ENCODE results near the gene DRAM2. TPM values are rescaled to one million over a fixed set of nuclear protein-coding genes. Genes with fewer than 3 reads are reported as not detected.

DRAM2 gene
- polyA plus RNA-seq, 1 experiment: 58.8 TPM

DNA sequence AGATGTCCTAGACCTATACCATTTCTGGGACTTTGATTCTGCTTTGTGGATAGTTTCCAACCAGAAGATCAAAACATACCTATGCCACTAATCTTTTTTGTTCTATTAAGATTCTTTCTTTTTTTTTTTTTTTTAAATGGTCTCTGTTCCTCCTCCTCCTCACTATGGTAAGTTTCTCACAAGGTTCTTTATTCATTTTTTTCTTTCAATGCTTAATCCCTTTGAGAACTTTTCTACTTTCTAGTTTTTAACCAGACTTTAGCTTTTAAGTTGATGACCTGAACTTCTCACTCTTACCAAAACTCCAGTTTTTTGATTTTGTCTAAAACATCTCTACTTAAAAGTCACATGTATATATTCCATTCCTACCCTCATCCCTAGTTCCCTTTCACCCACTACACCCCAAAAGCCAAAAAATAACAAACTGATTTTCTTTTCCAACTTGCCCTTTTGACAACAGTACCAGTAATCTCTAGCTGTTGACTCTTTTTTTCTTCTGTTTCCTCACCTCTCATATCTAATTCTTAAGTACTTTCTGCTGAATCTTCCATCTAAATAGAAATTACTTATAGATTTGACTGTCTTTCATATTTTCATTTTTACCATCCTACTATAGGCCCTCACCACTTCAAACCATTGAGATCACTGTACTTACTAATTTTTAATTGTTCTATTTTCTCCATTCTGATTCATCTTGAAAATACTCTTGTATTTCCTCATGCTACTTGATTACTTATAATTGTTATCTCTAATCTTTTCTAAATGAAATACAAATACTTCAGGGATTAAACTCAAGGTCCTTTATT is 6.3 kb upstream of the DRAM2 start:
- ChIA-PET CTCF (no interaction called here), POLR2A (no interaction called here)
- TF ChIP-seq, protein P1, sequence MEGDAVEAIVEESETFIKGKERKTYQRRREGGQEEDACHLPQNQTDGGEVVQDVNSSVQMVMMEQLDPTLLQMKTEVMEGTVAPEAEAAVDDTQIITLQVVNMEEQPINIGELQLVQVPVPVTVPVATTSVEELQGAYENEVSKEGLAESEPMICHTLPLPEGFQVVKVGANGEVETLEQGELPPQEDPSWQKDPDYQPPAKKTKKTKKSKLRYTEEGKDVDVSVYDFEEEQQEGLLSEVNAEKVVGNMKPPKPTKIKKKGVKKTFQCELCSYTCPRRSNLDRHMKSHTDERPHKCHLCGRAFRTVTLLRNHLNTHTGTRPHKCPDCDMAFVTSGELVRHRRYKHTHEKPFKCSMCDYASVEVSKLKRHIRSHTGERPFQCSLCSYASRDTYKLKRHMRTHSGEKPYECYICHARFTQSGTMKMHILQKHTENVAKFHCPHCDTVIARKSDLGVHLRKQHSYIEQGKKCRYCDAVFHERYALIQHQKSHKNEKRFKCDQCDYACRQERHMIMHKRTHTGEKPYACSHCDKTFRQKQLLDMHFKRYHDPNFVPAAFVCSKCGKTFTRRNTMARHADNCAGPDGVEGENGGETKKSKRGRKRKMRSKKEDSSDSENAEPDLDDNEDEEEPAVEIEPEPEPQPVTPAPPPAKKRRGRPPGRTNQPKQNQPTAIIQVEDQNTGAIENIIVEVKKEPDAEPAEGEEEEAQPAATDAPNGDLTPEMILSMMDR (IDR thresholded peaks at IDR 0.05; ENCODE audit: insufficient read depth, low read depth, low read length): no peak
- H3K4me3 ChIP-seq (ENCODE audit: low read depth, low read length): no peak overlapping the region
- no peaks in the 10 kb centered on the region for H3K27me3 ChIP-seq (ENCODE audit: control insufficient read depth, insufficient read depth, low read length)
- H3K36me3 ChIP-seq (ENCODE audit: control insufficient read depth, insufficient read depth, low read length): peaks cover 1% of the 10 kb centered on the region; the same call in 1 of the 2 replicates
- no peak for DNase-seq (ENCODE audit: low read depth)

DNA sequence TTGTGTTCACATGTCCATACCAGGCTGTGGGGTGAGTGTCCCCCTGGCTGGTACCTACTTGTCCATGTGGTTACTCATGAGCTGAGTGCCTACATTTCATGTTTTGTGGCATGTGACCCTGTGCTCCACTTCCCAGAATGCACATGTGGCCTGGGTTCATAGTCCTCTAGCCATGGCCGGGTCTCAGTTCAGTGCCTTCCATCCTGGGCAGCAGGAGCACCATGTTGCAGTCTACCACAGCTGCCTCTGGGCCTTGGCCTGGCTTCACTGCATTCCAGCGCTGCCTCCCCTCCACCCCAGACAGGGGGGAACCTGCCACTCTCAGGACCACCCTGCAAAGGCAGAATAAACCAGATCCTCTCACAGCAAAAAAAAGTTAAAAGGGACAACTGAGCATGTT is 5.6 kb upstream of the DRAM2 start:
- TF ChIP-seq, protein P1 (IDR thresholded peaks at IDR 0.05; ENCODE audit: insufficient read depth, low read depth, low read length): no peak
- ChIA-PET CTCF (no interaction called here), POLR2A (no interaction called here)

DNA sequence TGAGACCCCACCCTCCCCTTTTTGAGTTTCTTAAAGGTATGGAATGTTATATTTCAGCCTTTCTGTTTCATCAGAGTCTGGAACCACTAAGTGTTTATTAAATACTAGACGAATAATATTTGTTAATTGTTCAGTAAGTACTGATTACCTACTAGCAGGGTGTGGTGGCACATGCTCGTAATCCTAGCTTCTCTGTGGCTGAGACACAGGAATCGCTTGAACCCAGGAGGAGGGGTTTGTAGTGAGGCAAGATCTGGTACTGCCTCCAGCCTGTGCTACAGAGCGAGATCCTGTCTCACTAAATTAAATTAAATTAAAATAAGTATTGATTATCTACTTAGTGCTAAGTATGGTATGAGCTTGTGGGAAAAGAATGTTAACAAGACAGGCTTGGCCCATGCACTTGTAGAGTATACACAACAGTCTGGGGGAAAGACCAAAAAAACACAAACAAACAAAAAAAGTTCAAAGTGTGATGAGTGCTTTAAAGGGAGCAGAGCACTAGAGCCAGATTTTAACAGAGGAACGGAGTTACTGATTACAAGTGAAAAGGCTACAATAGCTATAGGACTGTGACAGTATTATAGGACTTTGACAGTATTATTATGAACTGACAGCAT is 2.6 kb upstream of the DRAM2 start:
- TF ChIP-seq, protein P1 (IDR thresholded peaks at IDR 0.05; ENCODE audit: insufficient read depth, low read depth, low read length): no peak
- CTCF ChIA-PET: interaction anchor here (0.9 to 1.4 kb wide), 3 partner anchors 11 to 111 kb away, joined by 3 read pairs; no protein-coding TSS in a partner anchor
- no peak for DNase-seq (ENCODE audit: low read depth)
- H3K4me3 ChIP-seq (ENCODE audit: low read depth, low read length): no peak overlapping the region
- POLR2A ChIA-PET: no interaction called here
- H3K27me3 ChIP-seq (ENCODE audit: control insufficient read depth, insufficient read depth, low read length): no peaks in the 10 kb centered on the region
- no peaks in the 10 kb centered on the region; the same call in 1 of the 2 replicates for H3K36me3 ChIP-seq (ENCODE audit: control insufficient read depth, insufficient read depth, low read length)

More for the DNA sequence above, 5.6 kb upstream of the DRAM2 start:
- DNase-seq (ENCODE audit: low read depth): no peak
- Histone ChIP-seq H3K36me3 (ENCODE audit: control insufficient read depth, insufficient read depth, low read length) (peaks cover 1% of the 10 kb centered on the region; the same call in 1 of the 2 replicates), H3K27me3 (ENCODE audit: control insufficient read depth, insufficient read depth, low read length) (no peaks in the 10 kb centered on the region), H3K4me3 (ENCODE audit: low read depth, low read length) (no peak overlapping the region)

DNA sequence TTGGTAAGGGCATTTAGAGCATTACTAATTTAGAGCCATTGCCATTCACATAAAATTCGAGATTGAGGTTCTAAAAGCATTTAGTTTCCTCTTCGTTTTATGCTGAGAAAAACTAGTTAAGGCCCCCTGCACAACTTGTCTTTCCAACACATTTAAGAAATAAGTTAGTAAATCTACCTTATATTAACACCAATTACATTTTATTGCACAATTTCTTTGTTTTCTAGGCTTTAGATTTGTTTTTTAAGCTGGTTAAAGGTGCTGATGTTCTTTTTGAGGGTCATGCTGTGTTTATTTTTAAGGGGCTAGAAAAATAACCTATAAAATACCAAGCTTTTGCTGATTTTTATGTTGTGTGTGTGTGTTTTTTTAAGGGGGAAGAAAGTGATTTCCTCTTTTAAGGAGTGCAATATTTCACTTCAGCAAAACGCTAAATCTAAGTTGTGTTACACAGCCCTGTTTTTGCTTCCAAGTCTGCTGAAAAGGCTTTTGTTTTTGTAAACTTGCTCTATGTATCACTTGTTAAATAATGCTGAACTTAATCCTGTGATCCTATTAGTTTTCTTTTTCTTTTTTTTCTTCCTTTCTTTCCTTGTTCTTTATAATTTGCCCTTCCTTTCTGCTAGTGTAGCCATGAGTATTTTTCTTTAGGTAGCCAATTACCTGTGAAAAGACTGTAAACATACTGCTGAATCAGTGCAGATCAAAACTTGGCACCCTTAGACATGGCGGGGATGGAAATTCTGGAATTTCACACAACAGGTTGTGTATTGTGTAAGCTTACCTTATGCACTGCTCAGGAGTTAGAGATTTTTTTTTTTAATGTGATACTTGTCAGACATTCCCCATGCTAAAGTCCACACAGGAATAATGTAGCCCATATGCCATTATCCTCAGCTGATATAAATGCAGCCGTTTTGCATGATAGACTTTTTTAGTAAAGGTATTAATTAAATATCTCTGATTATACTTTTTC is 1.6 kb upstream of the DRAM2 start:
- TF ChIP-seq, protein P1 (IDR thresholded peaks at IDR 0.05; ENCODE audit: insufficient read depth, low read depth, low read length): no peak
- ChIA-PET POLR2A (no interaction called here), CTCF (interaction anchor here (0.9 to 1.4 kb wide), 3 partner anchors 12 to 110 kb away, joined by 3 read pairs; no protein-coding TSS in a partner anchor)
- peak overlapping the region; percentile 89 for H3K4me3 ChIP-seq (ENCODE audit: low read depth, low read length)
- H3K36me3 ChIP-seq (ENCODE audit: control insufficient read depth, insufficient read depth, low read length): no peaks in the 10 kb centered on the region; the same call in 1 of the 2 replicates
- no peaks in the 10 kb centered on the region for H3K27me3 ChIP-seq (ENCODE audit: control insufficient read depth, insufficient read depth, low read length)
- DNase-seq (ENCODE audit: low read depth): no peak
